Esophagus squamous epithelium (tissue), 4 donors: ENCODE results near the gene SLC13A4.

Experiments
- CTCF ChIP-seq, 6 experiments: fragments of 450-650 bp in 4 of 6; fragments of 200-600 bp in 2 of 6; sonication (generic) in 2 of 6; IDR thresholded peaks; one replicate each; pipeline ENCODE4 v1.5.1; 2016 to 2019; ENCODE audit warnings: antibody characterized with exemption in 6 of 6, mild to moderate bottlenecking in 4 of 6, moderate library complexity in 4 of 6
- POLR2A ChIP-seq, 4 donors: fragments of 450-650 bp; IDR thresholded peaks; one replicate each; pipeline ENCODE4 v1.6.1; 2017; ENCODE audit warnings: antibody characterized with exemption in 4 of 4, mild to moderate bottlenecking in 4 of 4, moderate library complexity in 3 of 4

- no peak for TF ChIP-seq CTCF (IDR thresholded peaks at IDR 0.05)
- TF ChIP-seq POLR2A (IDR thresholded peaks at IDR 0.05): no peak
Observed at GRCh38 chr7:135771051-135771450, 43.1 kb upstream of the SLC13A4 start.
